Cardiac muscle cell (in vitro differentiated cells and primary cell): Measurements from ENCODE around the gene SLC6A6. TPM values are rescaled to one million over a fixed set of nuclear protein-coding genes. Genes with fewer than 3 reads are reported as not detected.
"Not testable (repeated sequence)": the region's sequence is repeated elsewhere in the genome, so short reads cannot be mapped to it uniquely, and the experiment has no call there.

ENCODE experiments used
- DNase-seq, 2 donors: peaks; one replicate each; pipeline versions ENCODE4 v3.0.0 to v3.0.0-alpha.2; 2010 to 2017; ENCODE audit warnings: low read depth in 1 of 2, low spot score in 1 of 2
- H3K27ac ChIP-seq: fragments of 200-600 bp; sonication (generic); 2 replicates; pipeline ENCODE4 v1.5.1; 2016
- H3K27me3 ChIP-seq: fragments of 200-600 bp; sonication (generic); 2 replicates; pipeline ENCODE4 v1.6.0; 2016; ENCODE audit warnings: control low read depth
- H3K36me3 ChIP-seq: fragments of 200-600 bp; sonication (generic); 2 replicates; pipeline ENCODE4 v1.5.1; 2016; ENCODE audit warnings: control low read depth
- H3K4me1 ChIP-seq: fragments of 200-600 bp; sonication (generic); 2 replicates; pipeline ENCODE4 v1.8.1; 2017; ENCODE audit warnings: low read depth, mild to moderate bottlenecking, mixed run types
- H3K4me3 ChIP-seq: fragments of 200-600 bp; sonication (generic); 2 replicates; pipeline ENCODE4 v1.5.1; 2016; ENCODE audit warnings: mild to moderate bottlenecking
- H3K9me3 ChIP-seq: fragments of 200-600 bp; sonication (generic); 2 replicates; pipeline ENCODE4 v1.5.1; 2017; ENCODE audit warnings: low read depth, mild to moderate bottlenecking, control low read depth
- CTCF ChIP-seq: IDR thresholded peaks from 2 replicates; pipeline ENCODE4 v1.5.1; 2012; ENCODE audit warnings: low read depth, mild to moderate bottlenecking, low read length
- polyA plus RNA-seq: library from polyadenylated mRNA; unstranded; fragments of >200 nt; fragmentation: Nextera tagmentation; extraction: Ambion mirVana; gene quantifications from 2 replicates; pipeline ENCODE4 v1.2.1, GENCODE V29; 2016
- total RNA-seq: library from RNA; depleted of rRNA; stranded (reverse); fragments of >200 nt; gene quantifications from 2 replicates; pipeline ENCODE4 v1.2.3, GENCODE V29; 2016

SLC6A6 gene
- total and polyA plus RNA-seq, 2 experiments from 2014 or later, result 5.4 to 19.7 TPM

DNA sequence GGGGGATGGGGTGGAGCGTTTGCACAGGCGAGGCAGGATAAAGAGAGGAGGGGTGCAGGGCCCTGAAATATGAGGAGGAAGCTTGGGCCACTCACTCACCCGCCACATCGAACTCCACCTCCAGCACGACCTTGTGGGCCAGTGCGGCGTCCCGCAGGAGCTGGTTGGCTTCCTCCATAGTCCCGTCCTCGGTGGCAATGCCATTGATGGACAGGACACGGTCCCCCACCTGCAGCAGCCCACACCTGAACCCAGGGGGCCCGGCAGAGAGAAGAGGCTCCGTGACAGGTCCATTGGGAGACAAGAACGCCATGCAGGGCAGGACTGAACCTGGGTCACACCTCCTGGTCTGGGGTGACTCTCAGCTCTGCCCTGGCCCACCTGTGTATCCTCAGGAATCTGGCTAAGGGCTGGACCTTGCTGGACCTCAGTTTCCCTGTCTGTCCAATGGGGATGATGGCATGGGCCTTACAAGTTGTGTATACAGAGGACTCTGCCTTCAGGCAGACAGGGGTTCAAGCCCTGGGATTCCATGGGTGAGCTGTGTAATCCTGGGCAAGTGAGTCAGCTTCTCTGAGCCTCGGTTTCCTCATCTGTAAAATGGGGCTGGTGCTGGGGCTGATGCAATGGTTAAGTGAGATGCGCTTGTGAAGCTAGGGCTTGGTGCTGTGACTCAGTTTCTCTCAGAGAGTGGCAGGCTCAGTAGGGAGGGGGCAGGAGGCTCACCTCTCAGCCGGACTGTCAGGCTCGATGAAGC lies 111.3 kb downstream of the SLC6A6 start:
- TF ChIP-seq CTCF, result no peak
- DNase-seq, result no peak
- H3K4me1 ChIP-seq, result no peaks in the 10 kb centered on the region
- no peaks in the 10 kb centered on the region for H3K27me3 ChIP-seq
- no peaks in the 10 kb centered on the region for H3K36me3 ChIP-seq
- H3K4me3 ChIP-seq, result no peak overlapping the region
- no peak overlapping the region for H3K27ac ChIP-seq
- no peaks in the 10 kb centered on the region for H3K9me3 ChIP-seq

- Histone ChIP-seq H3K36me3 (no peaks in the 10 kb centered on the region), H3K27me3 (no peaks in the 10 kb centered on the region), H3K4me1 (no peaks in the 10 kb centered on the region), H3K4me3 (no peak overlapping the region), H3K9me3 (no peaks in the 10 kb centered on the region), H3K27ac (no peak overlapping the region)
- no peak for TF ChIP-seq CTCF
- DNase-seq, result no peak
Measured at GRCh38 chr3:14514323-14514720, 111.9 kb downstream of the SLC6A6 start.

GRCh38 chr3:14515526-14515925 lies 113.1 kb downstream of the SLC6A6 start:
- not testable (repeated sequence) for H3K27me3 ChIP-seq, DNase-seq, H3K9me3 ChIP-seq, H3K36me3 ChIP-seq, H3K4me3 ChIP-seq, H3K27ac ChIP-seq, H3K4me1 ChIP-seq

GRCh38 chr3:14516738-14517345 lies 114.4 kb downstream of the SLC6A6 start:
- H3K4me3 ChIP-seq, result no peak overlapping the region
- no peaks in the 10 kb centered on the region for H3K4me1 ChIP-seq
- no peak overlapping the region for H3K27ac ChIP-seq
- TF ChIP-seq CTCF, result no peak
- H3K27me3 ChIP-seq, result no peaks in the 10 kb centered on the region
- no peak for DNase-seq
- no peaks in the 10 kb centered on the region for H3K36me3 ChIP-seq
- no peaks in the 10 kb centered on the region for H3K9me3 ChIP-seq

DNA sequence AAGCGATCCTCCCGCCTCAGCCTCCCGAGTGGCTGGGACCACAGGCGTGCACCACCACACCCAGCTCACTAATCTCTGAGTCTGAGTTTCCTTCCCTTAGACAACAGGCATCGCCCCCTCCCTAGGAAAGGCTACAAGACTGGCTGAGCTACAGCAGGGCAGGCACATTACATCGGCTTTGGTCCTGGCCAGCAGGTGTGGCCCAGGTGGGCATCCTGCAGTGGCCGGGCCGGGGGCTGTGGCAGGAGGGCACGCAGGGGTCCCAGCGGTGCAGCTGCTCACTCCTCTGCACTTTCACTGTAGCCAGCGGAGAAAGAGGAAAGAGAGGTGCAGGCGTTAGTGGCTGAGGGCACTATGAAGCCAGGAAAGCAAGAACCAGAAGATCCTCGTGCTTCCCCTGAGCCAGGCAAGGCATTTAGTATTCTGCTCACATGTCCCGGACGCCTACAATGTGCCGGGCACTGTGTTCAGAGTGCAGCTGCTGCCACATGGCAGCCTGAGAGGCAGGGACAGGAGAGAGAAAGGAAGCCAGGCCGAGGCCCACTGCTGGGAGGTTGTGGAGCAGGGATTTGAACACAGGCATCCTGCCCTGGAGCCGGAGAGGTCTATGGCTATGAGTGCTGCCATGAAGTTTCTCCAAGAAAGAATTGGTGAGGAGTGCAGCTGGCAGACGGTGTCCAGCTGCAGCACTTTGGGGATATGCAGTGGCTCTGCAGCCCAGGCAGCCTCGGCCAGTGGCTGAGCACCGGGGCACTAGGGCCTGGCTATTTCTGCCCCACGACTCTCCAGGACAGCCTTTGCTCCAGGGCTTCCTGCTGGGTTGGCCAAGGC lies 115.4 kb downstream of the SLC6A6 start:
- DNase-seq, result no peak
- TF ChIP-seq CTCF, result no peak
- Histone ChIP-seq H3K4me3 (no peak overlapping the region), H3K9me3 (no peaks in the 10 kb centered on the region), H3K4me1 (peaks cover 5% of the 10 kb centered on the region), H3K27ac (no peak overlapping the region), H3K36me3 (no peaks in the 10 kb centered on the region), H3K27me3 (no peaks in the 10 kb centered on the region)

GRCh38 chr3:14518432-14518802 lies 116.0 kb downstream of the SLC6A6 start:
- H3K36me3 ChIP-seq, result no peaks in the 10 kb centered on the region
- peaks cover 5% of the 10 kb centered on the region for H3K4me1 ChIP-seq
- no peaks in the 10 kb centered on the region for H3K9me3 ChIP-seq
- H3K27me3 ChIP-seq, result no peaks in the 10 kb centered on the region
- no peak overlapping the region for H3K4me3 ChIP-seq
- no peak overlapping the region for H3K27ac ChIP-seq
- TF ChIP-seq CTCF, result no peak
- DNase-seq, result no peak
